BE2C (cell line): ENCODE measurements around the gene CSTA.
"Not testable (repeated sequence)": the region's sequence is repeated elsewhere in the genome, so short reads cannot be mapped to it uniquely, and the experiment has no call there.

Source experiments
- DNase-seq: peaks from one replicate; pipeline ENCODE4 v3.0.0-alpha.2; 2020
- H3K27me3 ChIP-seq: fragments of 250-450 bp; sonication (Bioruptor Pico); 2 replicates; pipeline ENCODE4 v1.5.1; 2020; ENCODE audit warnings: mild to moderate bottlenecking
- H3K36me3 ChIP-seq: fragments of 250-450 bp; sonication (Bioruptor Pico); 2 replicates; pipeline ENCODE4 v1.5.1; 2020; ENCODE audit warnings: mild to moderate bottlenecking
- H3K4me1 ChIP-seq: fragments of 250-450 bp; sonication (Bioruptor Pico); 2 replicates; pipeline ENCODE4 v1.5.1; 2020
- H3K4me3 ChIP-seq: 2 replicates; pipeline ENCODE4 v1.5.1; 2011; ENCODE audit warnings: low read depth, low read length
- H3K9me3 ChIP-seq: fragments of 250-450 bp; sonication (Bioruptor Pico); 2 replicates; pipeline ENCODE4 v1.5.1; 2020
- TF ChIP-seq, protein P1 (sequence below): IDR thresholded peaks from 2 replicates; pipeline ENCODE4 v1.5.1; 2012; ENCODE audit warnings: mild to moderate bottlenecking, low read depth, low read length

The CSTA gene

DNA sequence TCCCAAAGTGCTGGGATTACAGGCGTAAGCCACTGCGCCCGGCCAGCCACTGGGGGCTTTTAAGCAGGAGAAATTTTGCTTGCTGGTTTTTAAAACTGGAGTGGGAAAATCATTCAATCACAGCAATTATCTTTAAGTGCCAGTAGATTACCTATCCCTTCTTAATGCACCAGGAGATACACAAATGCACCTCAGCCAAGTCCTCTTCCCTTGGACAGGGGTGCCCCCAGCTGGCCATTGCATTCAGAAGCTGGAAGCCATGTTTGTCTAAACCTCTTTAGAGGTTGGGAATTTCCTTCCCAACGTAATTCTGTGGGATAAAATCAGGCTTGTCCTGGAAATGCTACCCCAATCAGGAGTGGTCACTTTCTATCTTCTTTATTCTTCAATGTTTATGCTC is 31.4 kb downstream of the CSTA start:
- H3K4me1 ChIP-seq: peaks cover 20% of the 10 kb centered on the region
- no peaks in the 10 kb centered on the region; the same call in 1 of the 2 replicates for H3K36me3 ChIP-seq
- DNase-seq: peak; percentile 56
- no peaks in the 10 kb centered on the region for H3K9me3 ChIP-seq
- H3K4me3 ChIP-seq: no peak overlapping the region
- TF ChIP-seq, protein P1, sequence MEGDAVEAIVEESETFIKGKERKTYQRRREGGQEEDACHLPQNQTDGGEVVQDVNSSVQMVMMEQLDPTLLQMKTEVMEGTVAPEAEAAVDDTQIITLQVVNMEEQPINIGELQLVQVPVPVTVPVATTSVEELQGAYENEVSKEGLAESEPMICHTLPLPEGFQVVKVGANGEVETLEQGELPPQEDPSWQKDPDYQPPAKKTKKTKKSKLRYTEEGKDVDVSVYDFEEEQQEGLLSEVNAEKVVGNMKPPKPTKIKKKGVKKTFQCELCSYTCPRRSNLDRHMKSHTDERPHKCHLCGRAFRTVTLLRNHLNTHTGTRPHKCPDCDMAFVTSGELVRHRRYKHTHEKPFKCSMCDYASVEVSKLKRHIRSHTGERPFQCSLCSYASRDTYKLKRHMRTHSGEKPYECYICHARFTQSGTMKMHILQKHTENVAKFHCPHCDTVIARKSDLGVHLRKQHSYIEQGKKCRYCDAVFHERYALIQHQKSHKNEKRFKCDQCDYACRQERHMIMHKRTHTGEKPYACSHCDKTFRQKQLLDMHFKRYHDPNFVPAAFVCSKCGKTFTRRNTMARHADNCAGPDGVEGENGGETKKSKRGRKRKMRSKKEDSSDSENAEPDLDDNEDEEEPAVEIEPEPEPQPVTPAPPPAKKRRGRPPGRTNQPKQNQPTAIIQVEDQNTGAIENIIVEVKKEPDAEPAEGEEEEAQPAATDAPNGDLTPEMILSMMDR: peak; percentile 70
- H3K27me3 ChIP-seq: no peaks in the 10 kb centered on the region

DNA sequence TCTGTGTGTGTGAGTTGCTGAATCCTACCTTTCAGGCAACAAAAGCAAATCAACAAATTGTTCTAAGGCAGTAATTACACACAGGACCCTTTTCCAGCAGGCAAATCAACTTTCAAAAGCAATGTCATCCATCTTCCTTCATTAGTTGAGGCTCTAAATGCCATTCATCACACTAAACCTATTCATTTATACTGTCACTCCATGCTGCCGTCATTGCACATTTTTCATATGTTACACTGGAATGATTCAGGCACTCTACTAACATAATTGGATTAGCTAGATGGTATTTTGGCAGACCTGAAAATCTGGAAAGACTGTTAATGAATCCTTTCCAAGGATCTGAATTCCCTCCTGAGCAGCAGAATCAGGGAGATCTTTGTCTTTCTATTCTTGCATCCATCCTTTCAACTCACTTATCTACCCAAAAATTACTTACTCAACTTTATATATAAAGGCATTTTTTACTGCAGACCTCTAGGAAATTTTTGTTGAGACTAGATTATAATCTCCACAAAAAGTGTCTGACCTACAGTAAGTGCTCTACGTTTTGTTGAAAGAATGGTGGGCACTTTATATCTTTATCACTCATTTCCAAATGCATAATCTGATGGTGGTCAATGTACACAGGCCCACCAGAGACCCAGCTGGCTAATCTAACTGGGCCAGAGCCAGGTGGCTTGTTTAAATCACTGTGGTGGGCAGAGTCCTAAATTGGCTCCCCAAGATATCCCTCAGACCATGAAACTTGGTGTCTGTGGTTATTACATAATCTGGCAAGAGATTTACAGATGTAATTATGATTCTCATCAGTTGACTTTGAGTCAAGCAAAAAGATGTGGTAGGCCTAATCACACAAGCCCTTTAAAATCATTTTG is 33.0 kb downstream of the CSTA start:
- no peak overlapping the region for H3K4me3 ChIP-seq
- TF ChIP-seq, protein P1: no peak
- peaks cover 20% of the 10 kb centered on the region for H3K4me1 ChIP-seq
- peaks cover 5% of the 10 kb centered on the region for H3K36me3 ChIP-seq
- DNase-seq: peak; percentile 38
- H3K9me3 ChIP-seq: no peaks in the 10 kb centered on the region
- H3K27me3 ChIP-seq: no peaks in the 10 kb centered on the region

DNA sequence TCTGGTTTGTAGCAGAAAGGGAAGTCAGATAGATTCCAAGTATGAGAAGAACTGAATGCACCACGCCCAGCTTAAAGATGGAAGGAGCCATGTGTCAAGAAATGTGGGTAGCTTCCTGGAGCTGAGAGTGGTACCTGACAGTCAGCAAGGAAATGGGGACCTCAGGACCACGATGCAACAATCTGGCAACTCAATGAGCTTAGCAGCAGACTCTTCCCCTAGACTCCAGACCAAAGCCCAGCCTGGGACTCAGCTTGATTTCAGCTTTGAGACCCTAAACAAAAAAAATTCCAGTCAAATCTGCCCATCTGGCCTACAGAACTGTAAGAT is 33.6 kb downstream of the CSTA start:
- TF ChIP-seq, protein P1: no peak
- H3K4me1 ChIP-seq: peaks cover 20% of the 10 kb centered on the region
- no peak for DNase-seq
- peaks cover 8% of the 10 kb centered on the region for H3K36me3 ChIP-seq
- no peaks in the 10 kb centered on the region for H3K9me3 ChIP-seq
- no peaks in the 10 kb centered on the region for H3K27me3 ChIP-seq
- H3K4me3 ChIP-seq: no peak overlapping the region

DNA sequence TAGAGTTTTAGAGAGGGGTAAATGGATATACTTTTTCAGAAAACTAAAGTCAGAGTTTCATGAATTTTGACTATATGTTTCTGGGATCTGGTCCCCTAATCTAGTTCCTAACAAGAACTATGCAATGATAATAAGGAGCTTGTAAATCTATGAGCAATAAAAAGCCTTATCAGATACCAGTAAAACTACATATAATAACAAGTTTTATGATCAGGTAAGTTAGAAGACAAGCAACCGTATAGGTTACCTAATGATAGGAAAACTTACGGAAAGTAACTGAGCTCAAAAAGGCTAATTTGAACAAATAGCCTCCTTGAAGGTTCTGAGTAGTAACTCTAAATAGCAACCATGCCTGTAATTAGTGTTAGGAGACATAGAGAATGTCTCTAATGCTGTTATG is 37.0 kb downstream of the CSTA start:
- H3K4me3 ChIP-seq: no peak overlapping the region
- peaks cover 34% of the 10 kb centered on the region for H3K36me3 ChIP-seq
- peaks cover 15% of the 10 kb centered on the region for H3K4me1 ChIP-seq
- H3K27me3 ChIP-seq: no peaks in the 10 kb centered on the region
- no peak for DNase-seq
- no peaks in the 10 kb centered on the region for H3K9me3 ChIP-seq
- TF ChIP-seq, protein P1: no peak

DNA sequence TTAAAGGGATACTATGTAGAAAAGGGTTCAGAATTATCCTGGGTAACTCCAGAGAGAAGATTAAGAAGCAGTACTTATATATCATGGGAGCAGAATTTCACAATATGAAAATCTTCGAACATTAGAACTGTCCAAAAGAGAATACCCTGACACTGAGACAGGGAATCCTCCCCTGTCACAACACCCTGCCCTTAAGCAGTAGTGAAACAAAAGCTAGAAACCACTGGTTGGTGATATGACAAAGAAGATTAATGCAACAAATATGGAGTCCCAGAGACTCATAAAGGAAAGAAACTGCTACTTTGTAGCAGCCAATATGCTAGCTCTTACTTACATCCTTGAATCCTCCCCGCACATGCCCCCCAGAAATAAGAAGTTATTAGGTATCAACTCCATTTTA is 39.4 kb downstream of the CSTA start:
- TF ChIP-seq, protein P1: no peak
- H3K4me3 ChIP-seq: no peak overlapping the region
- H3K9me3 ChIP-seq: no peaks in the 10 kb centered on the region
- no peak for DNase-seq
- no peaks in the 10 kb centered on the region for H3K27me3 ChIP-seq
- peaks cover 39% of the 10 kb centered on the region for H3K36me3 ChIP-seq
- H3K4me1 ChIP-seq: no peaks in the 10 kb centered on the region

DNA sequence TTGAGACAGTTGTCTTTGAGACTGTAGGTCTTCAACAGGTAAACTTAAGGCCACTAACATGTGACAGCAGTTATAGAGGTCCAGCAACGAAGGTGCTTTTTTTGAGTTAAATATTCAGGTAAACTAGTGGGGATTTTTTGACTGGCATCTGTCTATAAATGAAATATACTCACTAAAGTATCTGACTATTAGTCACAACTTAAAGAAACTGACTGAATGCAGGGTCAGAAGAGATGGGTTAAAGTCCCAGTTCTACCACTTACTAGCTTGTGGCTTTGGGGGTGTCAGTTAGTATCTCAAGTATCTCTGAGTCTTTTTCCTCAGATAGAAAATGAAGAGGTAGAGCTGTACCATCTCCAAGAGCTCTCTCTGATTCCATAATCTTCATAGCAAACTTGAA is 40.0 kb downstream of the CSTA start:
- TF ChIP-seq, protein P1: no peak
- Histone ChIP-seq H3K4me3 (no peak overlapping the region), H3K4me1 (no peaks in the 10 kb centered on the region), H3K9me3 (no peaks in the 10 kb centered on the region), H3K27me3 (no peaks in the 10 kb centered on the region), H3K36me3 (peaks cover 43% of the 10 kb centered on the region)
- DNase-seq: no peak

DNA sequence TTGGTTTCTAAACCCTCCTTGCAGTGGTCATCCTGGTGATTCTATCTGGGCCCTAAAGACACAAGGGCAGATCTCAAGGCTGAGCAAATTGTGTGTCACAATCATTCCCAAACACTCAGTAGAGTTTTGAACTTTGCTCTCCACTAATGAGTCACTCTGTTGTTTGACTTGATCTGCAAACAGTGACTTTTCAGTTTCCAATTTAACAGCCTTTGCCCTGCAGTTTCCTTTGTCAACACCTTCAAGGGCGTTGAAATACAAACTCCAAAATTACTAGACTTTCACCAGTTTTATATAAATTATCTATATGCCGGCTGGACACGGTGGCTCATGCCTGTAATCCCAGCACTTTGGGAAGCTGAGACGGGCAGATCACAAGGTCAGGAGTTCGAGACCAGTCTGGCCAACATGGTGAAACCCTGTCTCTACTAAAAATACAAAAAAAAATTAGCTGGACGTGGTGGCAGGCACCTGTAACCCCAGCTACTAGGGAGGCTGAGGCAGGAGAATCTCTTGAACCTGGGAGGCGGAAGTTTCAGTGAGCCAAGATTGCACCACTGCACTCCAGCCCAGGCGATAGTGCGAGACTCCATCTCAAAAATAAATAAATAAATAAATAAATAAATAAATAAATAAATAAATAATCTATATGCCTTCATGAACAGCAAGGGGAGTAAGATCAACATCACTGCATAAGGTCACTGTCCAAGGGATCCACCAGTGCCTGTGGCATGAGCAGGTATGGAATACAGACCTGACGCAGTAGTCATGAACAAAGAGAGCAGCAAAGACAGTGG is 40.7 kb downstream of the CSTA start:
- not testable (repeated sequence) for H3K9me3 ChIP-seq, DNase-seq, H3K4me1 ChIP-seq, H3K27me3 ChIP-seq, H3K4me3 ChIP-seq
- H3K36me3 ChIP-seq: peaks cover 48% of the 10 kb centered on the region
